Urinary bladder (tissue), 4 donors: ENCODE data around the gene SLC1A2. TPM values are rescaled to one million over a fixed set of nuclear protein-coding genes. Genes with fewer than 3 reads are reported as not detected.

Experiments
- DNase-seq: peaks from one replicate; pipeline ENCODE4 v3.0.0-alpha.2; 2015; ENCODE audit errors: extremely low spot score
- H3K27ac ChIP-seq: one replicate; pipeline ENCODE4 v1.5.1; 2013; ENCODE audit warnings: low read depth, mild to moderate bottlenecking, moderate library complexity
- H3K36me3 ChIP-seq: one replicate; pipeline ENCODE4 v1.6.1; 2013; ENCODE audit warnings: mild to moderate bottlenecking, moderate library complexity; ENCODE audit not compliant: insufficient read depth
- H3K4me1 ChIP-seq: one replicate; pipeline ENCODE4 v1.6.1; 2013; ENCODE audit warnings: mild to moderate bottlenecking, moderate library complexity; ENCODE audit not compliant: insufficient read depth
- H3K4me3 ChIP-seq: one replicate; pipeline ENCODE4 v1.5.1; 2013; ENCODE audit warnings: low read depth, low read length
- WGBS: extraction: QIAGEN DNeasy Blood & Tissue Kit; methylation state at CpG from one replicate; pipeline ENCODE4 v1.1.7; 2013; 5-methylcytosine and 5-hydroxymethylcytosine counted together
- polyA plus RNA-seq: library from polyadenylated mRNA; stranded (reverse); fragments of 200-250 nt; gene quantifications from one replicate; pipeline ENCODE4 v1.2.3, GENCODE V29; 2013
- total RNA-seq: library from RNA; depleted of rRNA; stranded (reverse); fragments of >200 nt; gene quantifications from one replicate; pipeline ENCODE4 v1.2.3, GENCODE V29; 2014
- donor health status: healthy with polysubstance abuse.
- donor health status: healthy.

Gene SLC1A2
- total and polyA plus RNA-seq, 2 donors = 0.44 to 17.9 TPM

GRCh38 chr11:35377262-35377661, 42.1 kb downstream of the SLC1A2 start:
- 72% methylated on average over 6 of the region's 6 CpGs for WGBS
- no peaks in the 10 kb centered on the region for H3K36me3 ChIP-seq
- no peaks in the 10 kb centered on the region for H3K4me1 ChIP-seq
- DNase-seq = no peak
- H3K27ac ChIP-seq = no peak overlapping the region
- H3K4me3 ChIP-seq = no peak overlapping the region

GRCh38 chr11:35376613-35377012, 42.7 kb downstream of the SLC1A2 start:
- H3K36me3 ChIP-seq = no peaks in the 10 kb centered on the region
- no peak overlapping the region for H3K27ac ChIP-seq
- H3K4me3 ChIP-seq = no peak overlapping the region
- DNase-seq = no peak
- WGBS = 77% methylated on average over 3 of the region's 3 CpGs
- H3K4me1 ChIP-seq = no peaks in the 10 kb centered on the region

GRCh38 chr11:35376118-35376510, 43.2 kb downstream of the SLC1A2 start:
- Histone ChIP-seq H3K4me3 (no peak overlapping the region), H3K36me3 (no peaks in the 10 kb centered on the region), H3K27ac (no peak overlapping the region), H3K4me1 (no peaks in the 10 kb centered on the region)
- WGBS = 91% methylated on average over 4 of the region's 4 CpGs
- DNase-seq = no peak

- no peak overlapping the region for H3K4me3 ChIP-seq
- DNase-seq = no peak
- no peak overlapping the region for H3K27ac ChIP-seq
- H3K4me1 ChIP-seq = no peaks in the 10 kb centered on the region
- WGBS = 92% methylated on average over 10 of the region's 10 CpGs
- H3K36me3 ChIP-seq = no peaks in the 10 kb centered on the region
Measured at GRCh38 chr11:35375332-35376117, 43.8 kb downstream of the SLC1A2 start.

GRCh38 chr11:35373284-35373933, 45.9 kb downstream of the SLC1A2 start:
- Histone ChIP-seq H3K4me1 (no peaks in the 10 kb centered on the region), H3K4me3 (no peak overlapping the region), H3K36me3 (no peaks in the 10 kb centered on the region), H3K27ac (no peak overlapping the region)
- DNase-seq = no peak
- WGBS = 98% methylated on average over 2 of the region's 2 CpGs

GRCh38 chr11:35372565-35373283, 46.6 kb downstream of the SLC1A2 start:
- WGBS = 90% methylated on average over 3 of the region's 3 CpGs
- Histone ChIP-seq H3K4me1 (no peaks in the 10 kb centered on the region), H3K36me3 (no peaks in the 10 kb centered on the region), H3K4me3 (no peak overlapping the region), H3K27ac (no peak overlapping the region)
- no peak for DNase-seq

- no peak for DNase-seq
- H3K36me3 ChIP-seq = no peaks in the 10 kb centered on the region
- H3K4me3 ChIP-seq = no peak overlapping the region
- no peaks in the 10 kb centered on the region for H3K4me1 ChIP-seq
- H3K27ac ChIP-seq = no peak overlapping the region
- 54% methylated on average over 4 of the region's 4 CpGs for WGBS
Measured at GRCh38 chr11:35367491-35367890, 51.9 kb downstream of the SLC1A2 start.

GRCh38 chr11:35366798-35367197, 52.6 kb downstream of the SLC1A2 start:
- Histone ChIP-seq H3K4me1 (no peaks in the 10 kb centered on the region), H3K27ac (no peak overlapping the region), H3K4me3 (no peak overlapping the region), H3K36me3 (no peaks in the 10 kb centered on the region)
- DNase-seq = no peak
- 85% methylated on average over 1 of the region's 1 CpG for WGBS

GRCh38 chr11:35365961-35366360, 53.4 kb downstream of the SLC1A2 start:
- Histone ChIP-seq H3K4me3 (no peak overlapping the region), H3K36me3 (no peaks in the 10 kb centered on the region), H3K27ac (no peak overlapping the region), H3K4me1 (no peaks in the 10 kb centered on the region)
- DNase-seq = no peak
- WGBS = 76% methylated on average over 4 of the region's 4 CpGs

GRCh38 chr11:35365395-35365794, 54.0 kb downstream of the SLC1A2 start:
- no peak for DNase-seq
- Histone ChIP-seq H3K4me3 (no peak overlapping the region), H3K36me3 (no peaks in the 10 kb centered on the region), H3K27ac (no peak overlapping the region), H3K4me1 (no peaks in the 10 kb centered on the region)
- 89% methylated on average over 5 of the region's 5 CpGs for WGBS

GRCh38 chr11:35363854-35364780, 55.2 kb downstream of the SLC1A2 start:
- 72% methylated on average over 2 of the region's 2 CpGs for WGBS
- Histone ChIP-seq H3K27ac (no peak overlapping the region), H3K4me3 (no peak overlapping the region), H3K4me1 (no peaks in the 10 kb centered on the region), H3K36me3 (no peaks in the 10 kb centered on the region)
- DNase-seq = no peak

- WGBS = 54% methylated on average over 5 of the region's 5 CpGs
- DNase-seq = no peak
- Histone ChIP-seq H3K4me1 (no peaks in the 10 kb centered on the region), H3K27ac (no peak overlapping the region), H3K4me3 (no peak overlapping the region), H3K36me3 (no peaks in the 10 kb centered on the region)
Measured at GRCh38 chr11:35363246-35363801, 56.0 kb downstream of the SLC1A2 start.

- Histone ChIP-seq H3K36me3 (no peaks in the 10 kb centered on the region), H3K4me3 (no peak overlapping the region), H3K27ac (no peak overlapping the region), H3K4me1 (no peaks in the 10 kb centered on the region)
- DNase-seq = no peak
- WGBS = 81% methylated on average over 2 of the region's 2 CpGs
Measured at GRCh38 chr11:35362521-35362980, 56.8 kb downstream of the SLC1A2 start.
